Fibroblast of mammary gland (primary cell): ENCODE results near the gene MAPKAPK5.
"Not testable (repeated sequence)": the region's sequence is repeated elsewhere in the genome, so short reads cannot be mapped to it uniquely, and the experiment has no call there.

ENCODE experiments used
- DNase-seq: peaks from one replicate; pipeline ENCODE4 v3.0.0-alpha.2; 2010; ENCODE audit warnings: low read depth
- H3K4me3 ChIP-seq: 2 replicates; pipeline ENCODE4 v1.5.1; 2011; ENCODE audit warnings: low read depth, mild to moderate bottlenecking, low read length, moderate library complexity; ENCODE audit not compliant: control insufficient read depth
- CTCF ChIP-seq: conservative IDR thresholded peaks from 2 replicates; pipeline ENCODE4 v1.5.1; 2011; ENCODE audit warnings: low read depth, low read length, inconsistent platforms; ENCODE audit not compliant: control insufficient read depth, insufficient read depth

The MAPKAPK5 gene

GRCh38 chr12:111828338-111828979 lies 13.6 kb upstream of the MAPKAPK5 start:
- no peak overlapping the region for H3K4me3 ChIP-seq
- DNase-seq = no peak
- TF ChIP-seq CTCF = no peak

GRCh38 chr12:111829635-111830034 lies 12.4 kb upstream of the MAPKAPK5 start:
- DNase-seq, H3K4me3 ChIP-seq: not testable (repeated sequence)

GRCh38 chr12:111834740-111835386 lies 7.2 kb upstream of the MAPKAPK5 start:
- DNase-seq, H3K4me3 ChIP-seq: not testable (repeated sequence)

GRCh38 chr12:111835531-111836181 lies 6.4 kb upstream of the MAPKAPK5 start:
- not testable (repeated sequence) for DNase-seq, H3K4me3 ChIP-seq

- H3K4me3 ChIP-seq = no peak overlapping the region
- no peak for DNase-seq
- TF ChIP-seq CTCF = no peak
Observed at GRCh38 chr12:111838353-111838752, 3.7 kb upstream of the MAPKAPK5 start.

- TF ChIP-seq CTCF = no peak
- H3K4me3 ChIP-seq = peak overlapping the region; percentile 99
- DNase-seq = peak; percentile 13
Observed at GRCh38 chr12:111840807-111841206, 1.2 kb upstream of the MAPKAPK5 start.

GRCh38 chr12:111841236-111841749 lies 735 bp upstream of the MAPKAPK5 start:
- peak; percentile 22 for DNase-seq
- H3K4me3 ChIP-seq = peak overlapping the region; percentile 99
- no peak for TF ChIP-seq CTCF

- TF ChIP-seq CTCF = no peak
- peak; percentile 28 for DNase-seq
- peak overlapping the region; percentile 99 for H3K4me3 ChIP-seq
Observed at GRCh38 chr12:111842556-111843396, 748 bp downstream of the MAPKAPK5 start.
